Measurements from ENCODE around the gene JAZF1. TPM values are rescaled to one million over a fixed set of nuclear protein-coding genes. Genes with fewer than 3 reads are reported as not detected.

The JAZF1 gene
- total and polyA plus RNA-seq, 2 of the 8 experiments (the other 6 are each of a cell fraction or from before 2014, with no cell fraction given), result 2.6 to 21.8 TPM

DNA sequence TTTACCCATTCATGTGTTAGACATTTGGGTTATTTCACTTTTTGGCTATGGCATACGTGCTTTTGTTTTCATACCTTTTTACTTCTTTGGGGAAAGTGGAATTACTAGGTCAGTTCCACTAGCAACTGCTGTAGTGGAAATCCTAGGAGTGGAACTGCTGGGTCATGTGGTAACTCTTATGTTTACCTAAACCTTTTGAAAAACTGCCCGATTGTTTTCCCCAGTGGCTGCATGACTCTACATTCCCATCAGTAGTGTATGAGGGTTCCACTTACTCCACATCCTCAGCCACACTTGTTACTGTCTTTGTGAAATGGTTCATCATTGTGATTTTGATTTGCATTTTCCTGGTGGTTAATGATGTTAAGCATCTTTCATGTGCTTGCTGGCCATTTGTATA, 358.4 kb downstream of the JAZF1 start:
- no peaks in the 10 kb centered on the region for H3K27me3 ChIP-seq (replicated peaks in 1 of 4; ENCODE audit: control insufficient read depth in 3 of 4, extremely low read depth in 1 of 4, insufficient read depth in 3 of 4, low read length in 3 of 4)
- no peak overlapping the region for H2AK5ac ChIP-seq (ENCODE audit: low read depth, low read length)
- no peak overlapping the region for H2AFZ ChIP-seq (ENCODE audit: low read length)
- no peak for DNase-seq (ENCODE audit: low read depth in 1 of 2, low spot score in 2 of 2)
- H3K36me3 ChIP-seq (ENCODE audit: control insufficient read depth in 2 of 4, insufficient read depth in 4 of 4, low read length in 3 of 4), result peaks cover 0 to 4% (median 0%) of the 10 kb centered on the region in 4 experiments; a peak in 2 of 8 replicates
- H3K14ac ChIP-seq (ENCODE audit: insufficient read length), result no peak overlapping the region
- H2BK15ac ChIP-seq (ENCODE audit: low read length), result no peak overlapping the region
- H3K4ac ChIP-seq (replicated peaks; ENCODE audit: insufficient read length, low read depth, low read length), result no peak overlapping the region
- no peak overlapping the region for H3K56ac ChIP-seq (replicated peaks; ENCODE audit: insufficient read length, low read depth, low read length)
- peak; percentile 7 for FAIRE-seq
- no peak overlapping the region for H4K91ac ChIP-seq (replicated peaks; ENCODE audit: insufficient read length, low read length)
- 94% methylated on average over 2 of the region's 2 CpGs; no CpG with 5 or more reads in 1 of the 2 experiments for WGBS, 2 experiments (ENCODE audit: extremely low coverage in 1 of 2, insufficient coverage in 1 of 2, insufficient read length in 1 of 2, insufficient replicate concordance in 2 of 2, low coverage in 1 of 2, low lambda C conversion rate in 2 of 2, missing lambda C conversion rate in 1 of 2)
- no peak overlapping the region for H3K23ac ChIP-seq (ENCODE audit: insufficient read length)
- no peak overlapping the region for H3K4me2 ChIP-seq (ENCODE audit: insufficient read depth in 1 of 2, low read depth in 2 of 2, low read length in 2 of 2)
- H4K20me1 ChIP-seq (replicated peaks in 1 of 2; ENCODE audit: control insufficient read depth in 1 of 2, insufficient read depth in 2 of 2, low read length in 2 of 2), result no peaks in the 10 kb centered on the region
- no peak for TF ChIP-seq TAF7 (optimal IDR thresholded peaks at IDR 0.05; ENCODE audit: borderline replicate concordance, low read depth, low read length)
- no peak for TF ChIP-seq POLR2AphosphoS5 (IDR thresholded peaks at IDR 0.05; ENCODE audit: low read depth, low read length)
- TF ChIP-seq SIRT6 (IDR thresholded peaks at IDR 0.05; ENCODE audit: low read length), result no peak
- no peak for TF ChIP-seq CBX8 (IDR thresholded peaks at IDR 0.05; ENCODE audit: borderline replicate concordance, low read depth, low read length)
- no peak for TF ChIP-seq CEBPB (IDR thresholded peaks at IDR 0.05; ENCODE audit: low read depth, low read length)
- TF ChIP-seq KDM4A (IDR thresholded peaks at IDR 0.05; ENCODE audit: low read depth, low read length, severe bottlenecking), result no peak
- no peak for TF ChIP-seq SIN3A (conservative IDR thresholded peaks at IDR 0.05 in 1 of 2, IDR thresholded peaks at IDR 0.05 in 1 of 2; ENCODE audit: low read depth in 1 of 2, low read length in 2 of 2)
- TF ChIP-seq RFX5 (IDR thresholded peaks at IDR 0.05; ENCODE audit: borderline replicate concordance, low read depth, low read length), result no peak
- no peak for TF ChIP-seq CREB1 (IDR thresholded peaks at IDR 0.05)
- no peak for TF ChIP-seq POLR2A (IDR thresholded peaks at IDR 0.05; ENCODE audit: control extremely low read depth in 1 of 2, low read depth in 2 of 2, low read length in 2 of 2)
- no peak for TF ChIP-seq SP1 (IDR thresholded peaks at IDR 0.05; ENCODE audit: low read depth, low read length)
- TF ChIP-seq CHD1 (IDR thresholded peaks at IDR 0.05; ENCODE audit: low read depth, low read length), result no peak
- TF ChIP-seq, protein P1, sequence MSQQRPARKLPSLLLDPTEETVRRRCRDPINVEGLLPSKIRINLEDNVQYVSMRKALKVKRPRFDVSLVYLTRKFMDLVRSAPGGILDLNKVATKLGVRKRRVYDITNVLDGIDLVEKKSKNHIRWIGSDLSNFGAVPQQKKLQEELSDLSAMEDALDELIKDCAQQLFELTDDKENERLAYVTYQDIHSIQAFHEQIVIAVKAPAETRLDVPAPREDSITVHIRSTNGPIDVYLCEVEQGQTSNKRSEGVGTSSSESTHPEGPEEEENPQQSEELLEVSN (IDR thresholded peaks at IDR 0.05), result no peak
- TF ChIP-seq ATF2 (IDR thresholded peaks at IDR 0.05; ENCODE audit: low read length), result no peak
- no peaks in the 10 kb centered on the region for H3K79me2 ChIP-seq (ENCODE audit: control insufficient read depth in 1 of 2, insufficient read depth in 2 of 2, low read length in 2 of 2)
- ChIA-PET POLR2A (ENCODE audit: partially characterized antibody) (no interaction called here), CTCF (ENCODE audit: partially characterized antibody) (no interaction called here)
- H4K5ac ChIP-seq (ENCODE audit: insufficient read length, low read depth, low read length), result no peak overlapping the region
- H2BK120ac ChIP-seq (replicated peaks; ENCODE audit: low read depth, low read length), result no peak overlapping the region
- H3K27ac ChIP-seq (ENCODE audit: low read depth, low read length), result no peak overlapping the region
- no peaks in the 10 kb centered on the region for H3K79me1 ChIP-seq (ENCODE audit: low read depth, low read length)
- no peaks in the 10 kb centered on the region for H3K4me1 ChIP-seq (replicated peaks in 1 of 4; ENCODE audit: control insufficient read depth in 3 of 4, insufficient read depth in 4 of 4, low read length in 3 of 4)
- no peak overlapping the region for H2BK12ac ChIP-seq (ENCODE audit: low read depth, low read length)
- H2BK20ac ChIP-seq (ENCODE audit: low read length), result no peak overlapping the region
- H2BK5ac ChIP-seq (ENCODE audit: low read depth, low read length), result no peak overlapping the region
- H3K23me2 ChIP-seq (ENCODE audit: low read depth, low read length), result no peaks in the 10 kb centered on the region
- no peak overlapping the region for H3K9ac ChIP-seq (replicated peaks in 1 of 4; ENCODE audit: extremely low read depth in 1 of 4, low read depth in 3 of 4, low read length in 3 of 4)
- no peak overlapping the region for H4K8ac ChIP-seq (ENCODE audit: extremely low read depth, insufficient read depth, low read length)
- H3K9me3 ChIP-seq (ENCODE audit: insufficient read depth in 2 of 2, low read depth in 1 of 2, low read length in 1 of 2), result no peaks in the 10 kb centered on the region
- H3K18ac ChIP-seq (ENCODE audit: extremely low read depth, low read length), result no peak overlapping the region
- no peak overlapping the region for H3K4me3 ChIP-seq (ENCODE audit: extremely low read depth in 1 of 4, insufficient read depth in 2 of 4, low read depth in 3 of 4, low read length in 4 of 4)

All from H1 (cell line).